HUES48 (cell line): ENCODE data around the gene WDR81.
A peak's percentile ranks its signal among the peaks of the same experiment; 100 is the strongest.
"Not testable (repeated sequence)": the region's sequence is repeated elsewhere in the genome, so short reads cannot be mapped to it uniquely, and the experiment has no call there.

Experiments
- H3K27ac ChIP-seq: one replicate; pipeline ENCODE4 v1.7.0; 2013; ENCODE audit warnings: low read depth, low read length, inconsistent platforms
- H3K27me3 ChIP-seq: 2 replicates; pipeline ENCODE4 v1.6.1; 2013; ENCODE audit warnings: mild to moderate bottlenecking, low read length; ENCODE audit not compliant: control insufficient read depth, insufficient read depth
- H3K36me3 ChIP-seq: 2 replicates; pipeline ENCODE4 v1.6.1; 2013; ENCODE audit warnings: low read length; ENCODE audit not compliant: control insufficient read depth, insufficient read depth
- H3K4me1 ChIP-seq: 2 replicates; pipeline ENCODE4 v1.6.1; 2013; ENCODE audit warnings: mild to moderate bottlenecking, low read length; ENCODE audit not compliant: control insufficient read depth, insufficient read depth
- H3K4me3 ChIP-seq: 2 replicates; pipeline ENCODE4 v1.5.1; 2013; ENCODE audit warnings: mild to moderate bottlenecking, low read depth, low read length
- H3K9ac ChIP-seq: 2 replicates; pipeline ENCODE4 v1.6.1; 2013; ENCODE audit warnings: mild to moderate bottlenecking, low read depth, low read length, moderate library complexity
- H3K9me3 ChIP-seq: 2 replicates; pipeline ENCODE4 v1.6.1; 2013; ENCODE audit warnings: low read length; ENCODE audit not compliant: control insufficient read depth, insufficient read depth

WDR81 gene

DNA sequence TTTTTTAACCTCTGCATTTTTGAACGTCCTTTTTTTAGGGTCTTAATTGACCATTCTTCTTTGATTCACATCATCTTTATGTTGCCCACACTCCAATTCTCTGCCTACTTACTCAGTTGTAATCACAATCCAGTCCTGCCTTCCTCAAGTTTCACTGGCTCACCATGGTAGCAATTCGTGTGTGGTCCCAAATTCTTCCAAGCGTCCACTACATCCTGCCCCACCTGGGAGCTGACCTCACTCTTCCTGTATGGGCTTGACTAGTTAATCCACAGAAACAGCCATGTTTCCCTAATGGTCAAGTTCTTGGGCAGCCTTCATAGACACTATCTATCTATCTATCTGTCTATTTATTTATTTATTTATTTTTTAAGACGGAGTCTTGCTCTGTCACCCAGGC lies 21.4 kb upstream of the WDR81 start:
- Histone ChIP-seq H3K27ac (no peak overlapping the region), H3K9me3 (no peaks in the 10 kb centered on the region), H3K27me3 (no peaks in the 10 kb centered on the region), H3K36me3 (no peaks in the 10 kb centered on the region), H3K4me3 (no peak overlapping the region), H3K9ac (no peak overlapping the region), H3K4me1 (no peaks in the 10 kb centered on the region)

DNA sequence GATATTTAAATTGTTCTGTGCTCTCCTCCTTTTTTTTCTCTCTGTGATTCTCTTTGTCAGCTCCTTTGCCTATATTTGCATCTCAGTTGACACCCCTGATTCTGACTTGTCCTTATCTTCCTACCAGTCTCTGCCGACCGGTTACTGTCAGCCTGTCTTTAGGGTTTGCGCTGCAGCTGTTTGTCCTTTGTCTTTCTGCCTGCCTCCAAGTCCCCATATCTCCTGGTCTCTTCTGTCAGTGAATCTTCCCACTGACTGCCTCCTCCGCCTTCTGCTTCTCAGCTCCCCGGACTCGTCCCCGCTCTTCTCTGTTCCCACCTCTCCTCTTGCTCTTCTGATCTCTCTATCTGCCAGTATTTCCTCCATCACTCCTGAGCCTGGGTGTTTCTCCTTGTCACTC lies 19.5 kb upstream of the WDR81 start:
- Histone ChIP-seq H3K9ac (no peak overlapping the region), H3K4me1 (0 out of 2 replicates have a peak, but pooled peaks cover 2% of the 10 kb centered on the region), H3K4me3 (no peak overlapping the region), H3K9me3 (no peaks in the 10 kb centered on the region), H3K36me3 (no peaks in the 10 kb centered on the region), H3K27me3 (0 out of 2 replicates have a peak, but pooled peaks cover 3% of the 10 kb centered on the region), H3K27ac (no peak overlapping the region)

DNA sequence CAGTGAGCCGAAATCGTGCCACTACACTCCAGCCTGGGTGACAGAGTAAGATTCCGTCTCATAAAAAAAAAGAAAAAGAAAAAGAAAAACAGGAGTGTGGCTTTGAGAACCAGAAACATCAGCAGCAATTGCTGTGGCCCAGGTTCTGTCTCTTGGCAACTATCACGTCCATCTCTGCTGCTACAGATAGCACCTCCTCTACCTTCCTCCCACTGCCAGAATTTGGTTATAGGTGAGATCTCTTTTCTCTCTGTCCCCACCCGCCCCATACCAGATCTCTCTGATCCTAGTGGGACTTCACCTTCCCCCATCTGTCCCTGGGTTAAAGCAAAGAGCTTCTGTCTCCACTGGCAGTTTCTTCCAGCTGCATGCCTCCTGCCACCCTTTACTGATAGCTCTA lies 17.4 kb upstream of the WDR81 start:
- Histone ChIP-seq H3K27me3 (0 out of 2 replicates have a peak, but pooled peaks cover 3% of the 10 kb centered on the region), H3K4me3 (no peak overlapping the region)

DNA sequence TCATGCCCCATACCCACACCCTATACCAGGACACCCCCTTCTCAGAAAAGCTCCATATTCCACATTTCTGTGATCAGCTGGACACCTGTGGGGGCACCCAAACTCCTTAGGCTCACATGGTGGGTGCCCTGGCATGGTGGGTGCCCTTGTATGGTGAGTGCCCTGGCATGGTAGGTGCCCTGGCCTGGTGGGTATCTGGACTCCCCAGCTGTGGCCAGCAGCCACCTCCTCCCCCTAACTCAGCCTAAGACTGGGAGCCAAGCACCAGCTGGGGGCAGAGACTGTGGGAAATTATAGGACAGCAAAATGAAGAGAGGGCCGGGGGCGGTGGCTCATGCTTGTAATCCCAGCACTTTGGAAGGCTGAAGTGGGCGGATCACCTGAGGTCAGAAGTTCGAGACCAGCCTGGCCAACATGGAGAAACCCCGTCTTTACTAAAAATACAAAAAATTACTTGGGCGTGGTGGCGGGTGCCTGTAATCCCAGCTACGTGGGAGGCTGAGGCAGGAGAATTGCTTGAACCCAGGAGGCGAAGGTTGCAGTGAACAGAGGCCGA lies 15.6 kb upstream of the WDR81 start:
- not testable (repeated sequence) for H3K4me3 ChIP-seq, H3K9ac ChIP-seq, H3K9me3 ChIP-seq, H3K27ac ChIP-seq, H3K27me3 ChIP-seq
- H3K4me1 ChIP-seq: peaks cover 12% of the 10 kb centered on the region
- H3K36me3 ChIP-seq: peaks cover 15% of the 10 kb centered on the region; the same call in 1 of the 2 replicates

More for the DNA sequence above, 17.4 kb upstream of the WDR81 start:
- Histone ChIP-seq H3K27ac (no peak overlapping the region), H3K4me1 (peaks cover 5% of the 10 kb centered on the region; the same call in 1 of the 2 replicates), H3K9me3 (no peaks in the 10 kb centered on the region), H3K36me3 (peaks cover 3% of the 10 kb centered on the region; the same call in 1 of the 2 replicates), H3K9ac (no peak overlapping the region)

DNA sequence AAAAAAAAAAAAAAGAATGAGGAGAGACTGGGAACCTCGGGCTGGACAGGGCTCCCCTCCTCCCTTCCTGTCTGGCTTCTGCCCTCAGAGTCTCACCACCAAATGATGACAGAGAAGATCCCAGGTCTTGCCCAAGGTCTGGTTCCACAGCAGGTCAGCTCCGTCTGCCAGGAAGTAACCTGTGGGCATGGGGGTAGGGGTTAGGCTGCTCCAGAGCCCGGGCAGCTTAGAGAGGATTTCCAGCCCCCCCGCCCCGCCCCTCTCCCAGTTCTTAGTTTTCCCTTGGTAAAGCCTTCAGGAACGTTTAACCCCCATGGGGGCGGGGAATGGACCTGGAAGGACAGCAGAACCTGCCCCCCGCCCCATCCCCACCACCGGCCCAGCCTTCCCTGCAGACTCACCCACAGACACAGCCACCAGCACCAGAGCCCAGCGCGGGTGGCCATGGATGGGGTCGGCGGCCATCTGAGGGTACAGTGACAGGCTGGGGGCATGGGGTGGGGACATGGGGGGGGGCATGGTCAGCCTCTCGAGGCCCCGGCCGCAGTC lies 15.0 kb upstream of the WDR81 start:
- H3K4me3 ChIP-seq: peak overlapping the region; percentile 71; the same call in 1 of the 2 replicates
- H3K9ac ChIP-seq: no peak overlapping the region
- H3K9me3 ChIP-seq: no peaks in the 10 kb centered on the region
- H3K36me3 ChIP-seq: peaks cover 15% of the 10 kb centered on the region; the same call in 1 of the 2 replicates
- H3K4me1 ChIP-seq: peaks cover 17% of the 10 kb centered on the region
- no peak overlapping the region for H3K27ac ChIP-seq
- H3K27me3 ChIP-seq: 0 out of 2 replicates have a peak, but pooled peaks cover 3% of the 10 kb centered on the region

DNA sequence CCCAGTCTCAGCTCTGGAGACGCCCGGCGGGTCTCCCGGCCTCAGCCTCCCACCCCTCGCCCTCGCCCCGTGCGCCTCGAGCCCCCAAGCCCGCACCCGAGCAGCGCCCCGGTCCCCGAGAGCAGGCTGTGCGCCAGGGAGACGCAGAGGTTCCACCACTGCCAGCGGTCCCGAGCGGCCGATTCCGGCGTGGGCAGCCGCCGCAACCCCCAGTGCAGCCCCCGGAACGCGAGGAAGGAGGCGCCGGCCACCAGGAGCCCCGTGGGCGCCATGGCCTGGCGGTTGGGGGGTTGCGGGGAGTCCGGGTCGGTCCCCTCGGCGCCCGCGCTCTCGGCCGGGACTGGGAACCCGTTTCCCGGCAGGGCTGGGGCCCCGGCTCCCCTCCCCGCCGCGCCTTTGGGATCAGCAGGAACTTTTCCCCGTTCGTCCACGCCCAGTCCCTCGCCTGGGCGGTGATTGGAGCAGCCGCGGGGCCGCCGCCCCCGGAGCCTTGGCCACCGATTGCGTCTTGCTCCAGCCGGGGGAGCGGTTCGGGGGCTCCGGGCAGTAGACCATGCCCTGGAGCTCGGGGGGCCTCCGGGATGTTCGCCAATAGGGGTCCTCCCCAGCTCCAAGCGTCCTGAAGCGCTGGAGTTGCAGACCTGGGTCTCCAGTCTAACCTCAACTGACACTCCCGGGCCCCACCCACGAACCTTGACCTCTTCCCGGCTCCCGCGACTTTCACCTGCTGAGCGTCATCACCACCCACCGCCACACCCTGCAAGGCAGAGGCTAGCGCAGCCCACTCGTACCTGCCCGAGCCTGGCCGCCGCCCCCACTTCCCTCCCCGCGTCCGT lies 14.3 kb upstream of the WDR81 start, which contains the start of gene TLCD2:
Gene TLCD2, minus strand, starts transcription at position 407 of the 836 bp plus-strand sequence. Its CDS starts 135 bp downstream, at position 272.
- Histone ChIP-seq H3K27me3 (0 out of 2 replicates have a peak, but pooled peaks cover 3% of the 10 kb centered on the region), H3K9me3 (no peaks in the 10 kb centered on the region), H3K9ac (no peak within 1 kb of the TSS), H3K27ac (no peak within 1 kb of the TSS), H3K4me3 (peak within 1 kb of the TSS; percentile 71), H3K4me1 (peaks cover 17% of the 10 kb centered on the region), H3K36me3 (peaks cover 15% of the 10 kb centered on the region; the same call in 1 of the 2 replicates)

DNA sequence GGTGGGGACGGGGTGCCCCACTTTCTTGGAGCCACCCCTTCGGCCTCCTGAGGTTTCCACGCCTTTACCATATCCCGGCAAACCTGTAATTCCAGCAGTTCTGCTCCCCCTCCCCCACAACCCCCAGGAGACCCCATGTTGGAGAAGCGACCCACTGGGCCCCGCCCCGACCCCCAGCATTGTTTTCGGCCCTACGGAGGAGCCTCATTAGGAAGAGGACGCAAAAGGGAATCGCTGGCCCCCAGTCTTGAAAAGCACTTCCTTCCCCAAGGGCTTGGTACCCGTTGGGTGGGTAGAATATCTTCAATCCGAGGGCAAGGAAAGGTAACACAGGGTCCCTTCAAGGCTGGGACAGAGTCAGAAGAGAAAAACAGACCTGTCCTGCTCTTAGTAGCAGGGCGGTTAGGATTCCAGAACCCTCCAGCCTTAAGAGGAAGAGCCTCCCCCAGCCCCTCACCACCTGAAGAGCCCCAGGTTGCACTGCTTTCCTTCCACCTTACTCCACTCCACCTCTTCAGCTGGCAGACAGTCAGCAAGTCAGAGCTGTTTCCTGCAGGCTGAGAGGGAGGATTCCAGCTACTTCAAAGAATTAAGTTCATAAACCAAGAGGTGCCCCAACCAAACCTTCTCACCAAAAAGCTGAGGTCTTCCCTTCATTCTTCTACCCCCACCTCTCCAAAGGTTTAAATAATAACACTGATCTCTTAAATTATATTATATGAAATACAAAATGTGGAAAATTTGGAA lies 13.5 kb upstream of the WDR81 start:
- H3K9ac ChIP-seq: no peak overlapping the region
- H3K27me3 ChIP-seq: 0 out of 2 replicates have a peak, but pooled peaks cover 3% of the 10 kb centered on the region
- no peaks in the 10 kb centered on the region for H3K9me3 ChIP-seq
- H3K27ac ChIP-seq: no peak overlapping the region
- peak overlapping the region; percentile 71 for H3K4me3 ChIP-seq
- peaks cover 15% of the 10 kb centered on the region; the same call in 1 of the 2 replicates for H3K36me3 ChIP-seq
- H3K4me1 ChIP-seq: peaks cover 17% of the 10 kb centered on the region

DNA sequence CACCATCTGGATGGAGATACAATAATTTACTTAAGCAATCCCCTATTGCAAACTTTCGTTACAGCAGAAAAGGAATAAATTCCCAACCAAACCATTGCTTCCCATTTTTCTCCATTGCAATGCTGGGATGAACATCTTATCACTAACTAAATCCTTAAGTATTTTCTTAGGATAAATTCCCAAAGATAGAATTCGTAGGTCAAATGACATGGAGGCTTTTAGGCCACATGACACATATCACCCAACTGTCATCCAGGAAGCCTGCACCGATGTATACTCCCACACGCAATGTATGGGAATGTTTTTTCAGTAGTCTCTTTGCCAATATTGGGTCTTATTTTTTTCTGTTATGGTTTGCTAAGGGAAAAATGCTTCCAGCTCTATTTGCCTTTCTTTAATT lies 12.7 kb upstream of the WDR81 start:
- Histone ChIP-seq H3K9ac (no peak overlapping the region), H3K4me1 (peaks cover 17% of the 10 kb centered on the region)

DNA sequence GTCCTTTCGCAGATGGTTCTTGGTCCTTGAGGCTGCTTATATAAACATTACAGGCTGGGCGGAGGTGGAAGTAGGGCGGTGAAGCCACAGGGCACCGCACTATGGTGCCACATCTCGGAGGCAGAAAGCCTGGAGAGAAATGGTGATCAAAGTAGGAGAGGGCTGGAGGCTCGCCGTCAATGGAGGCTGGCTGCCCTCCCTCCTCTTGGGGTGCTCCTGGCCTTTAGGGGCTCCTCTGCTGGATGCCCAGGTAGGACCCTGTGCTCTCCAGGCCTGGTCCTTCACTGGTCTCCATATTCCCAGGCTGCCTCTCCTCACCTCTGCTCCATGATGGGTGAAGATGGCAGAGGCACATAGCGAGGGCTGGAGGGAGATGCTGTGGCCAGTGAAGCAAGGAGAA lies 12.2 kb upstream of the WDR81 start:
- Histone ChIP-seq H3K27me3 (0 out of 2 replicates have a peak, but pooled peaks cover 3% of the 10 kb centered on the region), H3K9me3 (no peaks in the 10 kb centered on the region), H3K36me3 (peaks cover 15% of the 10 kb centered on the region; the same call in 1 of the 2 replicates), H3K4me1 (peaks cover 17% of the 10 kb centered on the region), H3K4me3 (no peak overlapping the region), H3K27ac (no peak overlapping the region), H3K9ac (no peak overlapping the region)

More for the DNA sequence above, 12.7 kb upstream of the WDR81 start:
- no peak overlapping the region for H3K4me3 ChIP-seq
- no peak overlapping the region for H3K27ac ChIP-seq
- H3K27me3 ChIP-seq: 0 out of 2 replicates have a peak, but pooled peaks cover 3% of the 10 kb centered on the region
- H3K9me3 ChIP-seq: no peaks in the 10 kb centered on the region
- peaks cover 15% of the 10 kb centered on the region; the same call in 1 of the 2 replicates for H3K36me3 ChIP-seq

DNA sequence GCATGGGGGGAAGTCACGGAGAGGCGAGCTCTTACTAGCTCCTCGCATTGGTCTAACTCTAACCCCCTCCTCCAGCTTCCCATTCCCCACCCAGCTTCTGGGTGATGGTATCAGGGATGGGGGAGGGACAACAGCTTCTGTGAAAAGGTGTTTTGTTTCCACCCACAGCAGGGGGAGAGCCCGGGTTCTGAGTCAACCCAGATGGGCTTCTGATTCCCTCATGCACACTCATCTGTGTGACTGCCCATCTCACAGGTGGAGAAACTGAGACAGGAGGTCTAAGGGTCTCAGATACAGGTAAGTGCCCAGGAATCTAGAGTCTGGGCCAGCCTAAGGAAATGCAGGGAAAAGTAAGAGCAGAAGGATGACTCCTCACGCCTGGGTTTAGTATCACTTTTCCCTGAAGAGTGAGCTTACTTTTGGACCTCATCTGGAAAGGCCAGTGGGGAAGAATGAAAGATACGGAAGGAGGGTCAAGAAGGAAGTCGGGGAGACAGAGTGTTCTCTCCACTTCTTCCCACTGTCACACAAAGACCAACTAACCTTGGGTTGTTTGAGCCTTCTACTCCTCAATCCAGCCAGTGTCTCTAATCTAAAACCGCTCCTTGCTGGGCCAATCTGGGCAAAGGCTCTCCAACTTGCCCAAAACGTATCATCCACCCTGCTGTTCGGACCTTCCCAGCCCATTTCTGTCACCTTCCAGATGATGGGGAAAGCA lies 11.2 kb upstream of the WDR81 start:
- H3K4me3 ChIP-seq: peak overlapping the region; percentile 82
- peaks cover 22% of the 10 kb centered on the region for H3K4me1 ChIP-seq
- H3K27me3 ChIP-seq: 0 out of 2 replicates have a peak, but pooled peaks cover 3% of the 10 kb centered on the region
- no peaks in the 10 kb centered on the region for H3K9me3 ChIP-seq
- peaks cover 15% of the 10 kb centered on the region; the same call in 1 of the 2 replicates for H3K36me3 ChIP-seq
- H3K27ac ChIP-seq: no peak overlapping the region
- H3K9ac ChIP-seq: no peak overlapping the region
